Naive thymus-derived CD4-positive, alpha-beta T cell (primary cell): Measurements from ENCODE around the gene ETV6. TPM values are rescaled to one million over a fixed set of nuclear protein-coding genes. Genes with fewer than 3 reads are reported as not detected.
A peak's percentile ranks its signal among the peaks of the same experiment; 100 is the strongest.

Experiments
- ATAC-seq: fragments of 150-1000 bp; cut with Tn5 transposase; 2 replicates; pipeline ENCODE4 v1.10.0; 2021; ENCODE audit warnings: mild to moderate bottlenecking, moderate library complexity
- CTCF ChIA-PET: fragments of 350-600 bp; sonication (Branson Sonifier 250); formaldehyde crosslinking; loops from one replicate; lab custom pipeline; 2021; ENCODE audit warnings: antibody characterized with exemption; lab: Charles Lee
- POLR2A ChIA-PET: fragments of 350-600 bp; sonication (Branson Sonifier 250); formaldehyde crosslinking; loops from one replicate; lab custom pipeline; 2021; ENCODE audit warnings: antibody characterized with exemption, inconsistent platforms; lab: Charles Lee
- DNase-seq, 9 donors: peaks; one replicate each; pipeline versions ENCODE4 v3.0.0 to v3.0.0-alpha.2; 2020 to 2022; ENCODE audit warnings: mixed read lengths in 1 of 9
- H3K27ac ChIP-seq: one replicate; pipeline ENCODE4 v1.7.0; 2013; ENCODE audit warnings: mild to moderate bottlenecking, low read depth, low read length, moderate library complexity
- H3K27me3 ChIP-seq, 2 donors: one replicate each; pipeline ENCODE4 v1.7.0; 2013; ENCODE audit warnings: low read length in 2 of 2, mild to moderate bottlenecking in 2 of 2, moderate library complexity in 2 of 2; ENCODE audit not compliant: control insufficient read depth in 2 of 2, insufficient read depth in 2 of 2
- H3K36me3 ChIP-seq, 3 experiments: 1 replicate in 2 of 3; 2 replicates in 1 of 3; pipeline ENCODE4 v1.7.0; 2013; ENCODE audit warnings: low read length in 3 of 3, mild to moderate bottlenecking in 3 of 3, moderate library complexity in 1 of 3; ENCODE audit not compliant: insufficient read depth in 3 of 3, control insufficient read depth in 2 of 3
- H3K4me1 ChIP-seq, 2 donors: one replicate each; pipeline ENCODE4 v1.7.0; 2013; ENCODE audit warnings: low read length in 2 of 2, mild to moderate bottlenecking in 2 of 2, moderate library complexity in 1 of 2; ENCODE audit not compliant: control insufficient read depth in 2 of 2, insufficient read depth in 2 of 2
- H3K4me3 ChIP-seq: 2 replicates; pipeline ENCODE4 v1.7.0; 2013; ENCODE audit warnings: mild to moderate bottlenecking, low read length
- H3K9me3 ChIP-seq, 3 experiments: 1 replicate in 2 of 3; 2 replicates in 1 of 3; pipeline ENCODE4 v1.7.0; 2013; ENCODE audit warnings: low read length in 3 of 3; ENCODE audit not compliant: control insufficient read depth in 2 of 3
- H3K27ac Mint-ChIP-seq, 9 donors: one replicate each; pipeline ENCODE4 v1.8.0; 2020 to 2022; ENCODE audit warnings: mixed read lengths in 9 of 9, mild to moderate bottlenecking in 8 of 9, moderate library complexity in 5 of 9, inconsistent platforms in 2 of 9
- H3K27me3 Mint-ChIP-seq, 5 donors: one replicate each; pipeline ENCODE4 v1.8.0; 2021 to 2022; ENCODE audit warnings: mixed read lengths in 5 of 5, mild to moderate bottlenecking in 1 of 5
- H3K36me3 Mint-ChIP-seq, 5 donors: one replicate each; pipeline ENCODE4 v1.8.0; 2020 to 2022; ENCODE audit warnings: mixed read lengths in 5 of 5, mild to moderate bottlenecking in 3 of 5, inconsistent platforms in 1 of 5
- H3K4me1 Mint-ChIP-seq, 7 donors: one replicate each; pipeline ENCODE4 v1.8.0; 2020 to 2022; ENCODE audit warnings: mixed read lengths in 7 of 7, mild to moderate bottlenecking in 3 of 7, inconsistent platforms in 1 of 7
- H3K4me3 Mint-ChIP-seq, 10 donors: one replicate each; pipeline ENCODE4 v1.8.0; 2020 to 2022; ENCODE audit warnings: mild to moderate bottlenecking in 10 of 10, mixed read lengths in 10 of 10, moderate library complexity in 6 of 10, inconsistent platforms in 2 of 10
- H3K9me3 Mint-ChIP-seq, 11 donors: one replicate each; pipeline ENCODE4 v1.8.0; 2020 to 2022; ENCODE audit warnings: mixed read lengths in 11 of 11, mild to moderate bottlenecking in 4 of 11, inconsistent platforms in 1 of 11, moderate library complexity in 1 of 11
- intact Hi-C, 2 donors: fragments of 100-400 bp; cut with micrococcal nuclease; formaldehyde crosslinking; loops; one replicate each; pipeline ENCODE4 v1.15.1; 2023
- polyA plus RNA-seq, 2 donors: library from polyadenylated mRNA; unstranded; fragments of 300-500 nt; fragmentation: Illumina TruSeq; gene quantifications; one replicate each; pipeline ENCODE4 v1.2.3, GENCODE V29; 2021
- total RNA-seq, 6 experiments: library from RNA in 5 of 6; stranded (reverse) in 5 of 6; gene quantifications; 1 replicate in 5 of 6; 2 replicates in 1 of 6; pipeline ENCODE4 v1.2.3 and lab custom pipeline; 2021 to 2026

The ETV6 gene
- total and polyA plus RNA-seq, 7 experiments from 2014 or later = 2.2 to 70.3 (median 25.3) TPM

DNA sequence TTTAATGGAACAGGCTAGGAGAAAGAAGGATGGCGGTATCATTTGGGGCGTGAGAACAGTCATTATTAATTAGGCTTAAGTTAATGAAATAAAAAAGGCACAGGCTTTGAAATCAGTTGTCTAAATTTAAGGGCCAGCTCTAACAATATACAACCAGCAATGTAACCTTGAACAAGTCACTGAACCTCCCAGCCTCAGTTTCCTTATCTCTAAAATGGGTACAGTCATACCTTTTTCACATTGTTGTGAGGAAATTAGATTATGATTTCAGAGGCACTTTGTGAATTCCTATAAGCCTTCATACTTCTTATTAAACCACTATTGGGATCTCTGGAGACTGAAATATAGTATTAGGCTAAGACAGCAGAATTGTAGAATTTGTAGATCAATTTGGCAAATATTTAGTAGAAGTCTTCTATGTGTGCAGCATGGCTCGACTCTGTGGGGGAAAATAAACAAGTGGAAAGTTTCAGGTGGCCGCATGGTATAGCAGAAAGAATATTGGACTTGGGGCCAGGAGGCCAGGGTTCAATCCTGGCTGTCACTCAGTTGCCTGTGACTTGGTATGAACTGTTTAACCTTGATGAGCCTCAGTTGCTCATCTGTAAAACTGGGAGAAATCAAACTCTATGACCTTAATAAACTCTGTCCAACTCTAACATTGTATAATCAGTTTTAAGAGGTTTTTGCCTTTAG, 117.7 kb downstream of the ETV6 start:
- H3K9me3 ChIP-seq = no peaks in the 10 kb centered on the region
- H3K27me3 ChIP-seq = no peaks in the 10 kb centered on the region
- peaks cover 58 to 93% (median 80%) of the 10 kb centered on the region in 7 donors for H3K4me1 Mint-ChIP-seq
- no peaks in the 10 kb centered on the region for H3K36me3 ChIP-seq
- peak overlapping the region in 6 of 9 donors; percentile 30 to 87 (median 73) for H3K27ac Mint-ChIP-seq
- DNase-seq = no peak
- CTCF ChIA-PET = interaction anchor here (0.9 to 1.2 kb wide), 2 partner anchors 29 to 121 kb away, joined by 3 to 4 read pairs; no protein-coding TSS in a partner anchor
- intact Hi-C loops = loop anchor here in 1 of 2 donors (2.0 to 5.0 kb wide), 5 partner anchors 35 to 265 kb away; no protein-coding TSS in a partner anchor
- H3K4me1 ChIP-seq = peaks cover 24 to 30% of the 10 kb centered on the region in 2 donors
- peaks cover 0 to 45% (median 6%) of the 10 kb centered on the region in 5 donors for H3K36me3 Mint-ChIP-seq
- POLR2A ChIA-PET = interaction anchor here (0.6 kb wide), 1 partner anchor 1069 kb away, joined by 4 read pairs; no protein-coding TSS in a partner anchor
- no peak for ATAC-seq
- no peak overlapping the region for H3K27ac ChIP-seq
- no peaks in the 10 kb centered on the region for H3K27me3 Mint-ChIP-seq
- H3K9me3 Mint-ChIP-seq = peaks cover 0 to 6% (median 0%) of the 10 kb centered on the region in 11 donors
- H3K4me3 ChIP-seq = no peak overlapping the region
- H3K4me3 Mint-ChIP-seq = peak overlapping the region in 7 of 10 donors; percentile 66 to 93 (median 72)

DNA sequence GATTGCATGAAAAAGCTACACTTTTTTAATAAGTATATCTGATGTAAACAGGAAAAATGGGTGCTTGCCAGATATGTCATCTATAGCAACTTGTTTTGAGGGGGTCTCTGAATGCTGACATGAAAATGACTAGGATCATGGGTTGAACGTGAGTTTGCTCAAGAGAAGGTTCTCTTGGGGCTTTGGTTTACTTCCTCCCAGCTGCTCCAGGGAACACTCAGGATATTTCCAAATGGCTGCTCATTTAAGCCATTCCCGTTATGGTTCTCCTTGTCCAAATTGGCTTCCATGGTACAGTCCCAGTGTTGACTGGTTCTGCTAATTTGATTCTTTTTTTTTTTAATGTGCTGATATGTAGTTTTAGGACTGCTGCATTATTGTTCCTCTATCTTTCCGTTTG, 118.3 kb downstream of the ETV6 start:
- ATAC-seq = no peak

DNA sequence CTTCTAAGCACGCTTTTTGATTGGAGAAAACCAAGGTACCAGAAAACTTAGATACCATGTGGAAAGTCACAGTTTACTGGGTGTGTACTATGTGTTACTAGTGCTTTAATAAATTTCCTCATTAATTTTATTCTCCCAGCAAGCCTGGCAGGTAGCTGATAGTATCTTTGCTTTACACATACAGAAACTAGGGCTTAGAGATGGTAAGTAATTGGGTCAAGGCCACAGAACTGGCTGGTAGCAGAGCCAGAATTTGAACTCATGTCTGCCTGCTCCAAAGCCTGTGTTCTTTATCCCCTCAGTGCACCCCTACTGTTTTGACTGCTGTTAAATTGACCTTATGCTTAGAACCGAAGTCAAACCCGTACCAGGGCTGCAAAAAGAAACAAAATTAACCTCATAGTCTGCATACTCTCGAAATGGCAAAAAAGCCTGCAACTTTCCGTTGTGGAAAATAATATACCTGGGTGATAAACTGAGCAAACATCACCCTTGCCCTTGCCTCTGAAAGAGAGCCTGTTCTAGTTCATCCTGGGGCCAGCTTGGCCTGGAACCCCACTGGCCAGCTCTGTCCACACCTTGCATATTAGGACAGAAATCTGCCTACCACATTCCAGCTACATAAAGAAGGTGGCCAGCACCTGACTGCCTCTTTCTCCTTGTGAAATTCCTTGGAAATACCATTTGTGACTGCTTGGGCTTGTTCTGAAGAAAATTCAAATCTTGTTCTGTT, 118.9 kb downstream of the ETV6 start:
- H3K27ac ChIP-seq = no peak overlapping the region
- no peaks in the 10 kb centered on the region for H3K27me3 Mint-ChIP-seq
- H3K27me3 ChIP-seq = no peaks in the 10 kb centered on the region
- no peak for DNase-seq
- ChIA-PET POLR2A (interaction anchor here (0.6 kb wide), 1 partner anchor 256 kb away, joined by 4 read pairs; no protein-coding TSS in a partner anchor), CTCF (no interaction called here)
- no peak for ATAC-seq
- no peak overlapping the region for H3K4me3 ChIP-seq
- H3K4me3 Mint-ChIP-seq = no peak overlapping the region
- no peaks in the 10 kb centered on the region for H3K36me3 ChIP-seq
- intact Hi-C loops = loop anchor here in 1 of 2 donors (5.0 kb wide), 4 partner anchors 36 to 264 kb away; no protein-coding TSS in a partner anchor
- H3K9me3 Mint-ChIP-seq = peaks cover 0 to 6% (median 0%) of the 10 kb centered on the region in 11 donors
- H3K9me3 ChIP-seq = no peaks in the 10 kb centered on the region
- H3K27ac Mint-ChIP-seq = peak overlapping the region in 1 of 9 donors; percentile 87
- peaks cover 24 to 25% of the 10 kb centered on the region in 2 donors for H3K4me1 ChIP-seq
- peaks cover 56 to 91% (median 80%) of the 10 kb centered on the region in 7 donors for H3K4me1 Mint-ChIP-seq
- H3K36me3 Mint-ChIP-seq = peaks cover 0 to 48% (median 9%) of the 10 kb centered on the region in 5 donors

More for the DNA sequence above, 118.3 kb downstream of the ETV6 start:
- Histone ChIP-seq H3K27ac (no peak overlapping the region), H3K4me3 (no peak overlapping the region), H3K4me1 (peaks cover 24 to 25% of the 10 kb centered on the region in 2 donors), H3K27me3 (no peaks in the 10 kb centered on the region), H3K36me3 (no peaks in the 10 kb centered on the region), H3K9me3 (no peaks in the 10 kb centered on the region)
- H3K4me1 Mint-ChIP-seq = peaks cover 58 to 93% (median 82%) of the 10 kb centered on the region in 7 donors
- no peaks in the 10 kb centered on the region for H3K27me3 Mint-ChIP-seq
- POLR2A ChIA-PET = interaction anchor here (0.6 kb wide), 1 partner anchor 256 kb away, joined by 4 read pairs; no protein-coding TSS in a partner anchor
- CTCF ChIA-PET = no interaction called here
- DNase-seq = no peak
- H3K27ac Mint-ChIP-seq = peak overlapping the region in 2 of 9 donors; percentile 11 to 87
- H3K9me3 Mint-ChIP-seq = peaks cover 0 to 6% (median 0%) of the 10 kb centered on the region in 11 donors
- peaks cover 0 to 48% (median 9%) of the 10 kb centered on the region in 5 donors for H3K36me3 Mint-ChIP-seq
- H3K4me3 Mint-ChIP-seq = no peak overlapping the region
- intact Hi-C loops = loop anchor here in 1 of 2 donors (2.0 to 5.0 kb wide), 5 partner anchors 35 to 265 kb away; no protein-coding TSS in a partner anchor

DNA sequence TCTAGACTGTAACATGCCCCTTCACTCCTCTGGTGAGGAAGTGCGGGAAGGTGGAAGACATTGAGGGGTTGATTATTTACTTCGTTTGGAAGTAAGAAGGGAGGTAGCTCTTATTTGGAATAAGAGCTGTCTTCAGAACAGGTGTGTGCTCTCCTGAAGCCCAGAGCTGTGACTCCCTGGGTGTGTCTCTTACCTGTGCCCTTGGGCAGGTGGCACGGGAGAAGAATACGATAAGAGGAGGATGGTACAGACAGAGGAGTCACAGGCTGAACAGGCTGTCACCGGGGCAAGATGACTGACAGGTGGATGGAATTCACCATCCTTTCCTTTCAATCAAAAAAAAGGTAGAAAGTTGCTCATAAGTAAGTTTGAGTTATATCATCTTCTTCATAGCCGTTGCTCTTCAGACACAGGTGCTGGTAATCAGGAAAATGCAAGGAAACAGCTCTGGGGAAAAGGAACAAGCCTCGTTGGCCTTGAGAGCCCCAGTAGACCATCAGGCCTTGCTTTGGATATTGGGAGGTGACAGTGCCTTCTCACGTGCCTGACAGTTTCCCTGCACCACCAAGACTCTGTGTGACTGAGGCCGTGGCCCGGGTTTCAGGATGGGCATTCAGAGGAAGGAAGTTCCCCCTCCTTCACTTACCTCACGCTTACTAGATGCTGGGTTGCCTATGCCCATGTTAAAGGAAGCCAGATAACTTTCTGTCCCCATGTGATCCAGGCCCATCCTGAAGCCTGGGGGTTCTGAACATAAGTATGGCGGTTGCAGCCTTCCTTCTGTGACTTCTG, 120.4 kb downstream of the ETV6 start:
- DNase-seq = no peak

DNA sequence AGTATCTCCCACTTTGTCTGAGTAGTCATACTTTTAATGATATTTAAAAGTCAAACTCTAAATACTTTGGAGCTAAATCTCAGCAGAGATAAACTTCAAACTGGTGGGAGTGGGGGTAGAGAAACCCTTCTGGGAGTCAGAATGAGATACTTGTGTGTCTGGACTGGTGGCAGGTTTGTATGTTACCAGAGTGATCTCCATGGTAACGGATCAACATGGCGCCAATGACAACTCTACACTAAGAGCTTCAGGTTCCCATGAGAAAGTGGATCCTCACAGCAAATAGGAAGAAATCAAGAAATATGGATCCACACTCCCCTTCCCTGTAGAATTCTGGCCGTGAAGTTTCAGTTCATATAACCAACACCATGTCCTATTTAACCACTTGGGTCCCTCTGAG, 121.9 kb downstream of the ETV6 start:
- no peaks in the 10 kb centered on the region for H3K27me3 ChIP-seq
- no peaks in the 10 kb centered on the region for H3K36me3 ChIP-seq
- Mint-ChIP-seq H3K36me3 (peaks cover 0 to 46% (median 24%) of the 10 kb centered on the region in 5 donors), H3K4me1 (peaks cover 38 to 86% (median 71%) of the 10 kb centered on the region in 7 donors), H3K27me3 (no peaks in the 10 kb centered on the region), H3K27ac (peak overlapping the region in 1 of 9 donors; percentile 78), H3K4me3 (peak overlapping the region in 1 of 10 donors; percentile 41), H3K9me3 (peaks cover 0 to 6% (median 0%) of the 10 kb centered on the region in 11 donors)
- no peaks in the 10 kb centered on the region for H3K9me3 ChIP-seq
- ATAC-seq (no peak), DNase-seq (no peak)
- H3K4me3 ChIP-seq = no peak overlapping the region
- H3K27ac ChIP-seq = no peak overlapping the region
- intact Hi-C loops = loop anchor here in 1 of 2 donors (5.0 kb wide), 1 partner anchor 41 kb away; no protein-coding TSS in a partner anchor
- CTCF ChIA-PET = interaction anchor here (0.7 kb wide), 1 partner anchor 41 kb away, joined by 3 read pairs; no protein-coding TSS in a partner anchor
- POLR2A ChIA-PET = no interaction called here
- H3K4me1 ChIP-seq = peaks cover 11 to 12% of the 10 kb centered on the region in 2 donors

More for the DNA sequence above, 120.4 kb downstream of the ETV6 start:
- CTCF ChIA-PET = no interaction called here
- Histone ChIP-seq H3K27ac (no peak overlapping the region), H3K4me3 (no peak overlapping the region), H3K36me3 (no peaks in the 10 kb centered on the region), H3K9me3 (no peaks in the 10 kb centered on the region), H3K4me1 (peaks cover 24 to 25% of the 10 kb centered on the region in 2 donors), H3K27me3 (no peaks in the 10 kb centered on the region)
- POLR2A ChIA-PET = no interaction called here
- Mint-ChIP-seq H3K36me3 (peaks cover 0 to 43% (median 17%) of the 10 kb centered on the region in 5 donors), H3K4me3 (peak overlapping the region in 6 of 10 donors; percentile 9 to 71 (median 23)), H3K4me1 (peaks cover 52 to 91% (median 83%) of the 10 kb centered on the region in 7 donors), H3K27me3 (no peaks in the 10 kb centered on the region), H3K9me3 (peaks cover 0 to 6% (median 0%) of the 10 kb centered on the region in 11 donors), H3K27ac (peak overlapping the region in 4 of 9 donors; percentile 12 to 79 (median 58))
- ATAC-seq = no peak
- intact Hi-C loops = loop anchor here (5.0 kb wide), 5 partner anchors 38 to 262 kb away; no protein-coding TSS in a partner anchor
